MM.1S (cell line): Measurements from ENCODE around the gene EPRS1.

Experiments used
- CTCF ChIP-seq: fragments of 300-600 bp; sonication (generic); IDR thresholded peaks from 2 replicates; pipeline ENCODE4 v1.5.1; 2016; ENCODE audit warnings: antibody characterized with exemption, low read length, mixed read lengths
- EZH2 ChIP-seq: fragments of 300-600 bp; sonication (generic); optimal IDR thresholded peaks from 2 replicates; pipeline ENCODE3; 2017; ENCODE audit warnings: low read depth, mild to moderate bottlenecking, antibody characterized with exemption, low read length, mixed read lengths
- EZH2phosphoT487 ChIP-seq: fragments of 300-600 bp; sonication (generic); IDR thresholded peaks from 2 replicates; pipeline ENCODE4 v1.6.1; 2018; ENCODE audit warnings: antibody characterized with exemption, low read length

GRCh38 chr1:220084460-220084859, 38.2 kb upstream of the EPRS1 start:
- TF ChIP-seq EZH2 (no peak), EZH2phosphoT487 (no peak), CTCF (no peak)
